ENCODE measurements around the gene RBBP5.

Gene RBBP5

GRCh38 chr1:205076245-205076761, 45.5 kb downstream of the RBBP5 start:
- TF ChIP-seq CTCF (IDR thresholded peaks at IDR 0.05; ENCODE audit: low read depth, low read length, missing control alignments), result no peak
- no peak for DNase-seq (ENCODE audit: low read depth)
- H3K4me3 ChIP-seq (ENCODE audit: low read depth, low read length), result no peak overlapping the region

- TF ChIP-seq CTCF (IDR thresholded peaks at IDR 0.05; ENCODE audit: low read depth, low read length, missing control alignments), result no peak
- DNase-seq (ENCODE audit: low read depth), result no peak
- no peak overlapping the region for H3K4me3 ChIP-seq (ENCODE audit: low read depth, low read length)
These were observed 46.1 kb downstream of the RBBP5 start for GRCh38 chr1:205075642-205076155.

GRCh38 chr1:205074513-205074912, 47.3 kb downstream of the RBBP5 start:
- DNase-seq (ENCODE audit: low read depth), result no peak
- no peak for TF ChIP-seq CTCF (IDR thresholded peaks at IDR 0.05; ENCODE audit: low read depth, low read length, missing control alignments)
- no peak overlapping the region for H3K4me3 ChIP-seq (ENCODE audit: low read depth, low read length)

GRCh38 chr1:205074084-205074483, 47.7 kb downstream of the RBBP5 start:
- H3K4me3 ChIP-seq (ENCODE audit: low read depth, low read length), result no peak overlapping the region
- DNase-seq (ENCODE audit: low read depth), result no peak
- TF ChIP-seq CTCF (IDR thresholded peaks at IDR 0.05; ENCODE audit: low read depth, low read length, missing control alignments), result no peak

GRCh38 chr1:205073511-205073910, 48.3 kb downstream of the RBBP5 start:
- no peak for DNase-seq (ENCODE audit: low read depth)
- TF ChIP-seq CTCF (IDR thresholded peaks at IDR 0.05; ENCODE audit: low read depth, low read length, missing control alignments), result no peak
- H3K4me3 ChIP-seq (ENCODE audit: low read depth, low read length), result no peak overlapping the region

GRCh38 chr1:205072881-205073280, 48.9 kb downstream of the RBBP5 start:
- no peak overlapping the region for H3K4me3 ChIP-seq (ENCODE audit: low read depth, low read length)
- no peak for DNase-seq (ENCODE audit: low read depth)
- TF ChIP-seq CTCF (IDR thresholded peaks at IDR 0.05; ENCODE audit: low read depth, low read length, missing control alignments), result no peak

- TF ChIP-seq CTCF (IDR thresholded peaks at IDR 0.05; ENCODE audit: low read depth, low read length, missing control alignments), result no peak
These were observed 49.5 kb downstream of the RBBP5 start for GRCh38 chr1:205072286-205072685.

More at GRCh38 chr1:205072286-205072685, 49.5 kb downstream of the RBBP5 start:
- no peak for DNase-seq (ENCODE audit: low read depth)
- no peak overlapping the region for H3K4me3 ChIP-seq (ENCODE audit: low read depth, low read length)

All from GM12864 (cell line).